ENCODE results near the gene VAMP7. TPM values are rescaled to one million over a fixed set of nuclear protein-coding genes. Genes with fewer than 3 reads are reported as not detected.
A peak's percentile ranks its signal among the peaks of the same experiment; 100 is the strongest.

VAMP7 gene
- total and polyA plus RNA-seq, 2 of the 8 experiments (the other 6 are each of a cell fraction or from before 2014, with no cell fraction given) = 14.2 to 22.1 TPM

DNA sequence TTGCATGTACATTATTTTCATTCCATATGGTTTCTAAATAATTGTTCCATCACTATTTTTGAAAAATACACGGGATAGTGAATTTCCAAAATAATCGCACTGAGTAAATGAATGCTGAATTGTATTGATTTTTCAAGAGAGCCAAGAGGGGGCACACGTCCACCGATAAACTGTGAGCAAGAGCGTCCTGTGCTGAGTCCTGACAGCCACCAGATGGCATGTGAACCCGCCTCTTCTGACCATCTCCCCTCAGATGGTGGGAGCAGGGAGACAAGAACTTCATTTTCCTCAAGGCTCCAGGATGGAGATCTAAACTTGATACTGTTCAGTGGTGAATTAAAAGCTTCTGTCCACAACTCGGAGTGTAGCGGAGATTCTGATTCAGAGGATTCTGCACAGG is 85.7 kb downstream of the VAMP7 start:
- Histone ChIP-seq H3K56ac (replicated peaks; ENCODE audit: insufficient read length, low read depth, low read length) (no peak overlapping the region), H2BK15ac (ENCODE audit: low read length) (no peak overlapping the region), H3K14ac (ENCODE audit: insufficient read length) (no peak overlapping the region), H2AFZ (ENCODE audit: low read length) (no peak overlapping the region), H3K9me3 (ENCODE audit: insufficient read depth in 2 of 2, low read depth in 1 of 2, low read length in 1 of 2) (peaks cover 19 to 42% of the 10 kb centered on the region in 2 experiments; a peak in 3 of 4 replicates), H3K4me3 (ENCODE audit: extremely low read depth in 1 of 4, insufficient read depth in 2 of 4, low read depth in 3 of 4, low read length in 4 of 4) (no peak overlapping the region), H2AK5ac (ENCODE audit: low read depth, low read length) (no peak overlapping the region), H4K20me1 (replicated peaks in 1 of 2; ENCODE audit: control insufficient read depth in 1 of 2, insufficient read depth in 2 of 2, low read length in 2 of 2) (no peaks in the 10 kb centered on the region), H3K4me1 (replicated peaks in 1 of 4; ENCODE audit: control insufficient read depth in 3 of 4, insufficient read depth in 4 of 4, low read length in 3 of 4) (no peaks in the 10 kb centered on the region), H3K79me2 (ENCODE audit: control insufficient read depth in 1 of 2, insufficient read depth in 2 of 2, low read length in 2 of 2) (no peaks in the 10 kb centered on the region), H2BK12ac (ENCODE audit: low read depth, low read length) (no peak overlapping the region), H3K18ac (ENCODE audit: extremely low read depth, low read length) (no peak overlapping the region), H3K27me3 (replicated peaks in 1 of 4; ENCODE audit: control insufficient read depth in 3 of 4, extremely low read depth in 1 of 4, insufficient read depth in 3 of 4, low read length in 3 of 4) (no peaks in the 10 kb centered on the region), H2BK5ac (ENCODE audit: low read depth, low read length) (no peak overlapping the region), H4K8ac (ENCODE audit: extremely low read depth, insufficient read depth, low read length) (no peak overlapping the region), H3K9ac (replicated peaks in 1 of 4; ENCODE audit: extremely low read depth in 1 of 4, low read depth in 3 of 4, low read length in 3 of 4) (no peak overlapping the region), H3K79me1 (ENCODE audit: low read depth, low read length) (no peaks in the 10 kb centered on the region), H4K91ac (replicated peaks; ENCODE audit: insufficient read length, low read length) (no peak overlapping the region), H4K5ac (ENCODE audit: insufficient read length, low read depth, low read length) (no peak overlapping the region), H3K23me2 (ENCODE audit: low read depth, low read length) (no peaks in the 10 kb centered on the region), H3K4ac (replicated peaks; ENCODE audit: insufficient read length, low read depth, low read length) (no peak overlapping the region), H2BK20ac (ENCODE audit: low read length) (no peak overlapping the region), H3K36me3 (ENCODE audit: control insufficient read depth in 2 of 4, insufficient read depth in 4 of 4, low read length in 3 of 4) (no peaks in the 10 kb centered on the region), H3K27ac (ENCODE audit: low read depth, low read length) (no peak overlapping the region), H3K4me2 (ENCODE audit: insufficient read depth in 1 of 2, low read depth in 2 of 2, low read length in 2 of 2) (no peak overlapping the region), H3K23ac (ENCODE audit: insufficient read length) (no peak overlapping the region), H2BK120ac (replicated peaks; ENCODE audit: low read depth, low read length) (no peak overlapping the region)
- FAIRE-seq = peak; percentile 78
- ChIA-PET CTCF (ENCODE audit: partially characterized antibody) (no interaction called here), POLR2A (ENCODE audit: partially characterized antibody) (no interaction called here)
- TF ChIP-seq KDM4A (IDR thresholded peaks at IDR 0.05; ENCODE audit: low read depth, low read length, severe bottlenecking) (no peak), CTCF (IDR thresholded peaks at IDR 0.05; ENCODE audit: control extremely low read depth in 1 of 3, insufficient read depth in 1 of 3, low read depth in 1 of 3, low read length in 3 of 3) (peak; percentile 71 to 98 (median 82)), SRF (IDR thresholded peaks at IDR 0.05; ENCODE audit: low read depth, low read length) (no peak), TAF7 (optimal IDR thresholded peaks at IDR 0.05; ENCODE audit: borderline replicate concordance, low read depth, low read length) (peak; percentile 52), POU5F1 (IDR thresholded peaks at IDR 0.05; ENCODE audit: low read depth, low read length) (no peak), RAD21 (IDR thresholded peaks at IDR 0.05 in 1 of 2, conservative IDR thresholded peaks at IDR 0.05 in 1 of 2; ENCODE audit: low read depth in 2 of 2, low read length in 2 of 2) (peak; percentile 85 to 88)
- peak in 1 of 2 experiments; percentile 43 for DNase-seq (ENCODE audit: low read depth in 1 of 2, low spot score in 2 of 2)
- WGBS, 2 experiments (ENCODE audit: extremely low coverage in 1 of 2, insufficient coverage in 1 of 2, insufficient read length in 1 of 2, insufficient replicate concordance in 2 of 2, low coverage in 1 of 2, low lambda C conversion rate in 2 of 2, missing lambda C conversion rate in 1 of 2) = 37% methylated on average over 8 of the region's 8 CpGs; no CpG with 5 or more reads in 1 of the 2 experiments
